H1 (cell line): Measurements from ENCODE around the gene PLAAT2. TPM values are rescaled to one million over a fixed set of nuclear protein-coding genes. Genes with fewer than 3 reads are reported as not detected.

Experiments
- ASH2L ChIP-seq: fragments of 200-600, 300-600 bp; sonication (generic); IDR thresholded peaks from one replicate; pipeline ENCODE4 v1.7.1; 2017; ENCODE audit warnings: low read length
- MAFK ChIP-seq: IDR thresholded peaks from 2 replicates; pipeline ENCODE4 v1.6.1; 2012; ENCODE audit warnings: low read depth, mild to moderate bottlenecking, improper control_type of control experiment, low read length
- RNF2 ChIP-seq: fragments of 200-900, 300-1000 bp; sonication (generic); IDR thresholded peaks from 2 replicates; pipeline ENCODE4 v1.7.1; 2016; ENCODE audit warnings: borderline replicate concordance, low read depth, mild to moderate bottlenecking, antibody characterized with exemption, low read length; ENCODE audit not compliant: poor library complexity, severe bottlenecking; ENCODE audit errors: missing control alignments
- polyA plus RNA-seq, 7 experiments: library from polyadenylated mRNA; depleted of rRNA in 3 of 7; stranded (reverse) in 5 of 7; unstranded in 2 of 7; fragments of >200 nt in 5 of 7; fragments of 200-250 nt in 2 of 7; gene quantifications; 1 replicate in 5 of 7; 2 replicates in 1 of 7; 4 replicates in 1 of 7; pipeline versions ENCODE4 v1.2.1 to v1.2.3, GENCODE V29; 2011 to 2013; ENCODE audit warnings: missing spikeins in 2 of 7, mixed read lengths in 2 of 7
- total RNA-seq: library from RNA; stranded (reverse); fragmentation: NEBNext Ultra II Directional; extraction: Animal tissue kit (Norgen Biotek cat#: 25700); gene quantifications from 2 replicates; pipeline ENCODE4 v1.2.1, GENCODE V29; 2021
- TF ChIP-seq, protein P1 (sequence below): fragments of 300-600 bp; sonication (generic); IDR thresholded peaks from 2 replicates; pipeline ENCODE4 v1.7.1; 2012; ENCODE audit warnings: low read length, moderate library complexity, mild to moderate bottlenecking, inconsistent platforms; ENCODE audit not compliant: insufficient replicate concordance

The PLAAT2 gene
- total and polyA plus RNA-seq, 2 of the 8 experiments (the other 6 are each of a cell fraction or from before 2014, with no cell fraction given), result 0.39 TPM; not detected in 1

DNA sequence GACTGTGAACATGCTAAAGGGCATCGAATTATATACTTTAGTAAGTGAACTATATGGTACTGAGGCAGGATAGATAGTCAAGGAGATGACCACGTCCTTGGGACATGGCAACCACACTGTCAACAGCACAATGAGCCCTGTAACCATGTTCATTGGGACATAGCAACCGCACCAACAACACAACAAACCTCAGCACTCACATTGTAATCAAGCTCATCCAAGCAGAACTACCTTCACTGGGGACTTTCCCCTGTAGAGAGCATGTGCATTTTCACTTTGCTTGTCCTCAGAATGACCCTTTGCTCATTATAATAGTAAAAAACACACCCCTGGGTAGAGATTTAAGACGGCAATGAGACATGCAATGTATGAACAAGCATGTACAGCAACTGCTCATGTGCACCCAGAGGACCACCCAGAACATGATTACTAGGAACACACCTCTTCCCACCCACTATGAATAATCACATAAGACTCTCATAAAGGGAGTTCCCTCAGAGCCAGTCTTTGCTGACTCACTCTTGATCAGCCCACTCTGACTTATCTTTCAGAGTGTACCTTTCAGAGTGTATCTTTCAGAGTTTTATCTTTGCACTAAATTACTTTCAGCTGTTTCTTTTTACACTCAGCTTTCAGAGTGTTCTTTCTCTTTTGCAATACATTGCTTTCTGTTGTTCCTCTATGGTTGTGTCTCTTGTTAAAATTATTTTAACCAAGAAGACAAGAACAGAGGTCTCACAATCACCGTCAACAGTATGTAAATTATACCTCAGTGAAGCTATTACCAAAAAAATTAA is 4.1 kb upstream of the PLAAT2 start (continued):
- TF ChIP-seq RNF2 (no peak), ASH2L (no peak), MAFK (no peak; the same call in 1 of the 2 replicates)
- TF ChIP-seq, protein P1, sequence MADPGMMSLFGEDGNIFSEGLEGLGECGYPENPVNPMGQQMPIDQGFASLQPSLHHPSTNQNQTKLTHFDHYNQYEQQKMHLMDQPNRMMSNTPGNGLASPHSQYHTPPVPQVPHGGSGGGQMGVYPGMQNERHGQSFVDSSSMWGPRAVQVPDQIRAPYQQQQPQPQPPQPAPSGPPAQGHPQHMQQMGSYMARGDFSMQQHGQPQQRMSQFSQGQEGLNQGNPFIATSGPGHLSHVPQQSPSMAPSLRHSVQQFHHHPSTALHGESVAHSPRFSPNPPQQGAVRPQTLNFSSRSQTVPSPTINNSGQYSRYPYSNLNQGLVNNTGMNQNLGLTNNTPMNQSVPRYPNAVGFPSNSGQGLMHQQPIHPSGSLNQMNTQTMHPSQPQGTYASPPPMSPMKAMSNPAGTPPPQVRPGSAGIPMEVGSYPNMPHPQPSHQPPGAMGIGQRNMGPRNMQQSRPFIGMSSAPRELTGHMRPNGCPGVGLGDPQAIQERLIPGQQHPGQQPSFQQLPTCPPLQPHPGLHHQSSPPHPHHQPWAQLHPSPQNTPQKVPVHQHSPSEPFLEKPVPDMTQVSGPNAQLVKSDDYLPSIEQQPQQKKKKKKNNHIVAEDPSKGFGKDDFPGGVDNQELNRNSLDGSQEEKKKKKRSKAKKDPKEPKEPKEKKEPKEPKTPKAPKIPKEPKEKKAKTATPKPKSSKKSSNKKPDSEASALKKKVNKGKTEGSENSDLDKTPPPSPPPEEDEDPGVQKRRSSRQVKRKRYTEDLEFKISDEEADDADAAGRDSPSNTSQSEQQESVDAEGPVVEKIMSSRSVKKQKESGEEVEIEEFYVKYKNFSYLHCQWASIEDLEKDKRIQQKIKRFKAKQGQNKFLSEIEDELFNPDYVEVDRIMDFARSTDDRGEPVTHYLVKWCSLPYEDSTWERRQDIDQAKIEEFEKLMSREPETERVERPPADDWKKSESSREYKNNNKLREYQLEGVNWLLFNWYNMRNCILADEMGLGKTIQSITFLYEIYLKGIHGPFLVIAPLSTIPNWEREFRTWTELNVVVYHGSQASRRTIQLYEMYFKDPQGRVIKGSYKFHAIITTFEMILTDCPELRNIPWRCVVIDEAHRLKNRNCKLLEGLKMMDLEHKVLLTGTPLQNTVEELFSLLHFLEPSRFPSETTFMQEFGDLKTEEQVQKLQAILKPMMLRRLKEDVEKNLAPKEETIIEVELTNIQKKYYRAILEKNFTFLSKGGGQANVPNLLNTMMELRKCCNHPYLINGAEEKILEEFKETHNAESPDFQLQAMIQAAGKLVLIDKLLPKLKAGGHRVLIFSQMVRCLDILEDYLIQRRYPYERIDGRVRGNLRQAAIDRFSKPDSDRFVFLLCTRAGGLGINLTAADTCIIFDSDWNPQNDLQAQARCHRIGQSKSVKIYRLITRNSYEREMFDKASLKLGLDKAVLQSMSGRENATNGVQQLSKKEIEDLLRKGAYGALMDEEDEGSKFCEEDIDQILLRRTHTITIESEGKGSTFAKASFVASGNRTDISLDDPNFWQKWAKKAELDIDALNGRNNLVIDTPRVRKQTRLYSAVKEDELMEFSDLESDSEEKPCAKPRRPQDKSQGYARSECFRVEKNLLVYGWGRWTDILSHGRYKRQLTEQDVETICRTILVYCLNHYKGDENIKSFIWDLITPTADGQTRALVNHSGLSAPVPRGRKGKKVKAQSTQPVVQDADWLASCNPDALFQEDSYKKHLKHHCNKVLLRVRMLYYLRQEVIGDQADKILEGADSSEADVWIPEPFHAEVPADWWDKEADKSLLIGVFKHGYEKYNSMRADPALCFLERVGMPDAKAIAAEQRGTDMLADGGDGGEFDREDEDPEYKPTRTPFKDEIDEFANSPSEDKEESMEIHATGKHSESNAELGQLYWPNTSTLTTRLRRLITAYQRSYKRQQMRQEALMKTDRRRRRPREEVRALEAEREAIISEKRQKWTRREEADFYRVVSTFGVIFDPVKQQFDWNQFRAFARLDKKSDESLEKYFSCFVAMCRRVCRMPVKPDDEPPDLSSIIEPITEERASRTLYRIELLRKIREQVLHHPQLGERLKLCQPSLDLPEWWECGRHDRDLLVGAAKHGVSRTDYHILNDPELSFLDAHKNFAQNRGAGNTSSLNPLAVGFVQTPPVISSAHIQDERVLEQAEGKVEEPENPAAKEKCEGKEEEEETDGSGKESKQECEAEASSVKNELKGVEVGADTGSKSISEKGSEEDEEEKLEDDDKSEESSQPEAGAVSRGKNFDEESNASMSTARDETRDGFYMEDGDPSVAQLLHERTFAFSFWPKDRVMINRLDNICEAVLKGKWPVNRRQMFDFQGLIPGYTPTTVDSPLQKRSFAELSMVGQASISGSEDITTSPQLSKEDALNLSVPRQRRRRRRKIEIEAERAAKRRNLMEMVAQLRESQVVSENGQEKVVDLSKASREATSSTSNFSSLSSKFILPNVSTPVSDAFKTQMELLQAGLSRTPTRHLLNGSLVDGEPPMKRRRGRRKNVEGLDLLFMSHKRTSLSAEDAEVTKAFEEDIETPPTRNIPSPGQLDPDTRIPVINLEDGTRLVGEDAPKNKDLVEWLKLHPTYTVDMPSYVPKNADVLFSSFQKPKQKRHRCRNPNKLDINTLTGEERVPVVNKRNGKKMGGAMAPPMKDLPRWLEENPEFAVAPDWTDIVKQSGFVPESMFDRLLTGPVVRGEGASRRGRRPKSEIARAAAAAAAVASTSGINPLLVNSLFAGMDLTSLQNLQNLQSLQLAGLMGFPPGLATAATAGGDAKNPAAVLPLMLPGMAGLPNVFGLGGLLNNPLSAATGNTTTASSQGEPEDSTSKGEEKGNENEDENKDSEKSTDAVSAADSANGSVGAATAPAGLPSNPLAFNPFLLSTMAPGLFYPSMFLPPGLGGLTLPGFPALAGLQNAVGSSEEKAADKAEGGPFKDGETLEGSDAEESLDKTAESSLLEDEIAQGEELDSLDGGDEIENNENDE, result no peak
